Measurements from ENCODE around the gene AFM. TPM values are rescaled to one million over a fixed set of nuclear protein-coding genes. Genes with fewer than 3 reads are reported as not detected.

AFM gene
- total and polyA plus RNA-seq, 2 of the 8 experiments (the other 6 are each of a cell fraction or from before 2014, with no cell fraction given), result not detected

DNA sequence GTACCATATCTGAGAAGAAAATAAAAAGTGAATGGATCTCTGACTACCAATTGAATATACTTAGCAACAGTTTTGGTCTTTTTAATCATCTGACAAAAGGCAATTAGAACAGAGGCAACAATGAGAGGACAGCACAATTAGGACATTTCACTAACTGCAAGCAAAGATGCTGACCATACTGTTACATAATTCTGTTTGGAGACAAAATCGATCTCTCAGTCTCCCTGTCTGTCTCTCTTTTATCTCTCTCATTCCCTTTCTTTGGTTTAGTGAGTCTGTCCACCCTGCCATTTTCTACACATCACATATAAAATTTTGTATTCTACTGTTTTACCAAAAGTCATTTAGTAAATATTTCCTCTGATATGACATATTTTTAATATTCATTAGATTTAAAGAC is 2.2 kb upstream of the AFM start:
- FAIRE-seq (no peak), DNase-seq (ENCODE audit: low read depth in 1 of 2, low spot score in 2 of 2) (no peak)
- Histone ChIP-seq H3K79me2 (ENCODE audit: control insufficient read depth in 1 of 2, insufficient read depth in 2 of 2, low read length in 2 of 2) (no peaks in the 10 kb centered on the region), H3K56ac (replicated peaks; ENCODE audit: insufficient read length, low read depth, low read length) (no peak overlapping the region), H3K27ac (ENCODE audit: low read depth, low read length) (no peak overlapping the region), H3K27me3 (replicated peaks in 1 of 4; ENCODE audit: control insufficient read depth in 3 of 4, extremely low read depth in 1 of 4, insufficient read depth in 3 of 4, low read length in 3 of 4) (no peaks in the 10 kb centered on the region), H3K23me2 (ENCODE audit: low read depth, low read length) (no peaks in the 10 kb centered on the region), H2BK20ac (ENCODE audit: low read length) (no peak overlapping the region), H3K79me1 (ENCODE audit: low read depth, low read length) (no peaks in the 10 kb centered on the region), H3K4me3 (ENCODE audit: extremely low read depth in 1 of 4, insufficient read depth in 2 of 4, low read depth in 3 of 4, low read length in 4 of 4) (no peak overlapping the region), H3K9me3 (ENCODE audit: insufficient read depth in 2 of 2, low read depth in 1 of 2, low read length in 1 of 2) (peaks cover 11 to 15% of the 10 kb centered on the region in 2 experiments), H3K9ac (replicated peaks in 1 of 4; ENCODE audit: extremely low read depth in 1 of 4, low read depth in 3 of 4, low read length in 3 of 4) (no peak overlapping the region), H2AFZ (ENCODE audit: low read length) (no peak overlapping the region), H4K5ac (ENCODE audit: insufficient read length, low read depth, low read length) (no peak overlapping the region), H3K23ac (ENCODE audit: insufficient read length) (no peak overlapping the region), H3K36me3 (ENCODE audit: control insufficient read depth in 2 of 4, insufficient read depth in 4 of 4, low read length in 3 of 4) (peaks cover 0 to 2% (median 0%) of the 10 kb centered on the region in 4 experiments; a peak in 1 of 8 replicates), H2BK120ac (replicated peaks; ENCODE audit: low read depth, low read length) (no peak overlapping the region), H3K14ac (ENCODE audit: insufficient read length) (no peak overlapping the region), H2BK15ac (ENCODE audit: low read length) (no peak overlapping the region), H2AK5ac (ENCODE audit: low read depth, low read length) (no peak overlapping the region), H2BK5ac (ENCODE audit: low read depth, low read length) (no peak overlapping the region), H4K91ac (replicated peaks; ENCODE audit: insufficient read length, low read length) (no peak overlapping the region), H4K20me1 (replicated peaks in 1 of 2; ENCODE audit: control insufficient read depth in 1 of 2, insufficient read depth in 2 of 2, low read length in 2 of 2) (no peaks in the 10 kb centered on the region), H3K4ac (replicated peaks; ENCODE audit: insufficient read length, low read depth, low read length) (no peak overlapping the region), H3K18ac (ENCODE audit: extremely low read depth, low read length) (no peak overlapping the region), H4K8ac (ENCODE audit: extremely low read depth, insufficient read depth, low read length) (no peak overlapping the region), H2BK12ac (ENCODE audit: low read depth, low read length) (no peak overlapping the region), H3K4me2 (ENCODE audit: insufficient read depth in 1 of 2, low read depth in 2 of 2, low read length in 2 of 2) (no peak overlapping the region), H3K4me1 (replicated peaks in 1 of 4; ENCODE audit: control insufficient read depth in 3 of 4, insufficient read depth in 4 of 4, low read length in 3 of 4) (no peaks in the 10 kb centered on the region)
- WGBS, 2 experiments (ENCODE audit: extremely low coverage in 1 of 2, insufficient coverage in 1 of 2, insufficient read length in 1 of 2, insufficient replicate concordance in 2 of 2, low coverage in 1 of 2, low lambda C conversion rate in 2 of 2, missing lambda C conversion rate in 1 of 2), result 89% methylated on average over 1 of the region's 1 CpG; no CpG with 5 or more reads in 1 of the 2 experiments
- no peak for TF ChIP-seq CREB1 (IDR thresholded peaks at IDR 0.05)
- POLR2A ChIA-PET (ENCODE audit: partially characterized antibody), result no interaction called here
- CTCF ChIA-PET (ENCODE audit: partially characterized antibody), result interaction anchor here (1.2 kb wide), 1 partner anchor 12 kb away, joined by 4 read pairs; no protein-coding TSS in a partner anchor
